ENCODE data around the gene SEMG2. TPM values are rescaled to one million over a fixed set of nuclear protein-coding genes. Genes with fewer than 3 reads are reported as not detected.

SEMG2 gene
- total and polyA plus RNA-seq, 9 of the 15 experiments (the other 6 are each of a cell fraction or from before 2014, with no cell fraction given), result not detected

GRCh38 chr20:45173522-45173921 is 47.7 kb upstream of the SEMG2 start:
- ATAC-seq (no peak), DNase-seq (ENCODE audit: extremely low read depth in 1 of 4, low spot score in 3 of 4) (no peak), FAIRE-seq (no peak)
- Histone ChIP-seq H3K4me1 (replicated peaks in 1 of 2; ENCODE audit: control insufficient read depth in 2 of 2, insufficient read depth in 2 of 2, low read length in 2 of 2) (no peaks in the 10 kb centered on the region), H3K27me3 (ENCODE audit: control insufficient read depth in 2 of 2, insufficient read depth in 2 of 2, low read length in 2 of 2) (peaks cover 0 to 15% of the 10 kb centered on the region in 2 experiments; a peak in 3 of 5 replicates), H3K4me3 (no peak overlapping the region), H3K9me3 (replicated peaks; ENCODE audit: control insufficient read depth, insufficient read depth, low read depth, low read length) (no peaks in the 10 kb centered on the region), H2AFZ (ENCODE audit: low read depth, low read length) (no peak overlapping the region), H3K4me2 (ENCODE audit: insufficient read depth, low read length) (no peak overlapping the region), H3K27ac (ENCODE audit: extremely low read depth, low read depth, low read length) (no peak overlapping the region), H4K20me1 (replicated peaks; ENCODE audit: control insufficient read depth, insufficient read depth, low read length) (no peaks in the 10 kb centered on the region), H3K36me3 (ENCODE audit: control insufficient read depth, insufficient read depth, low read length) (no peaks in the 10 kb centered on the region), H3K9ac (ENCODE audit: insufficient read depth in 1 of 2, low read depth in 2 of 2, low read length in 2 of 2) (no peak overlapping the region), H3K79me2 (ENCODE audit: control insufficient read depth, insufficient read depth, low read length) (no peaks in the 10 kb centered on the region), H3K9me1 (ENCODE audit: control insufficient read depth, insufficient read depth, low read length) (no peaks in the 10 kb centered on the region)
- ChIA-PET CTCF (ENCODE audit: low intra/inter-chr PET ratio) (no interaction called here), POLR2A (no interaction called here)
- 0% methylated on average over 1 of the region's 1 CpG for WGBS (ENCODE audit: insufficient coverage, low coverage, missing lambda C conversion rate)
- no TSS peak for BruUV-seq (replicated peaks)
- TF ChIP-seq HMBOX1 (IDR thresholded peaks at IDR 0.05) (no peak), GTF2A2 (tag; IDR thresholded peaks at IDR 0.05) (no peak), MAFK (IDR thresholded peaks at IDR 0.05; ENCODE audit: low read length) (no peak), HSF4 (CRISPR knock-in tag; IDR thresholded peaks at IDR 0.05; ENCODE audit: borderline replicate concordance) (no peak), TARDBP (IDR thresholded peaks at IDR 0.05) (no peak), NR1H2 (CRISPR knock-in tag; IDR thresholded peaks at IDR 0.05) (no peak), RREB1 (CRISPR knock-in tag; IDR thresholded peaks at IDR 0.05) (no peak), ZBTB12 (CRISPR knock-in tag; IDR thresholded peaks at IDR 0.05) (no peak), ZFX (CRISPR knock-in tag; IDR thresholded peaks at IDR 0.05) (no peak), DLX4 (CRISPR knock-in tag; IDR thresholded peaks at IDR 0.05) (no peak), RCOR1 (IDR thresholded peaks at IDR 0.05; ENCODE audit: borderline replicate concordance in 1 of 2, low read depth in 2 of 2, low read length in 2 of 2) (no peak), EHMT2 (IDR thresholded peaks at IDR 0.05) (no peak)
- in situ Hi-C loops (cut with MboI) (no loop called here), intact Hi-C loops (cut with micrococcal nuclease) (no loop called here)
